HepG2 (cell line): ENCODE results near the gene UNC5CL. TPM values are rescaled to one million over a fixed set of nuclear protein-coding genes. Genes with fewer than 3 reads are reported as not detected.

Experiments
- CREB1 ChIP-seq, 2 experiments: fragments of 450-650 bp in 1 of 2; IDR thresholded peaks; 2 replicates each; pipeline ENCODE4 v1.6.1; 2016 to 2017; ENCODE audit warnings: control low read depth in 1 of 2, mild to moderate bottlenecking in 1 of 2, missing compliant biosample characterization in 1 of 2, missing genetic modification characterization in 1 of 2
- ELF4 ChIP-seq: sonication (generic); formaldehyde crosslinking; IDR thresholded peaks from 2 replicates; pipeline ENCODE4 v1.5.0; 2020; ENCODE audit warnings: missing genetic modification reagents, mild to moderate bottlenecking, moderate library complexity, borderline replicate concordance
- KDM2A ChIP-seq: sonication (generic); formaldehyde crosslinking; IDR thresholded peaks from 2 replicates; pipeline ENCODE4 v1.4.0; 2020; ENCODE audit warnings: low read depth, missing genetic modification reagents, borderline replicate concordance
- NCOA1 ChIP-seq: sonication (generic); formaldehyde crosslinking; IDR thresholded peaks from 2 replicates; pipeline ENCODE4 v1.9.0; 2021; ENCODE audit warnings: missing genetic modification reagents
- PCBP1 ChIP-seq: fragments of 200-400 bp; formaldehyde crosslinking; IDR thresholded peaks from 2 replicates; pipeline ENCODE4 v1.6.1; 2017; ENCODE audit warnings: mild to moderate bottlenecking, low read depth, low read length, borderline replicate concordance
- SOX5 ChIP-seq: IDR thresholded peaks from 2 replicates; pipeline ENCODE4 v1.6.1; 2016; ENCODE audit warnings: borderline replicate concordance
- SRSF1 ChIP-seq: fragments of 200-400 bp; formaldehyde crosslinking; optimal IDR thresholded peaks from 2 replicates; pipeline ENCODE3; 2017; ENCODE audit warnings: mild to moderate bottlenecking, low read depth, low read length, moderate library complexity
- TBX2 ChIP-seq: sonication (generic); formaldehyde crosslinking; IDR thresholded peaks from 2 replicates; pipeline ENCODE4 v1.5.0; 2020; ENCODE audit warnings: missing genetic modification reagents, mild to moderate bottlenecking, borderline replicate concordance
- ZBTB1 ChIP-seq: sonication (generic); formaldehyde crosslinking; IDR thresholded peaks from 2 replicates; pipeline ENCODE4 v1.4.0; 2020; ENCODE audit warnings: missing genetic modification reagents, borderline replicate concordance
- ZNF20 ChIP-seq: sonication (generic); formaldehyde crosslinking; IDR thresholded peaks from 2 replicates; pipeline ENCODE4 v1.4.0; 2020; ENCODE audit warnings: mild to moderate bottlenecking, moderate library complexity, missing genetic modification reagents
- ZNF343 ChIP-seq: sonication (generic); formaldehyde crosslinking; IDR thresholded peaks from 2 replicates; pipeline ENCODE4 v1.4.0; 2020; ENCODE audit warnings: mild to moderate bottlenecking, missing genetic modification reagents
- ZNF713 ChIP-seq: sonication (generic); formaldehyde crosslinking; IDR thresholded peaks from 2 replicates; pipeline ENCODE4 v1.4.0; 2020; ENCODE audit warnings: mild to moderate bottlenecking, missing genetic modification reagents
- ZNF782 ChIP-seq: sonication (generic); formaldehyde crosslinking; IDR thresholded peaks from 2 replicates; pipeline ENCODE4 v1.4.0; 2020; ENCODE audit warnings: missing genetic modification reagents, mild to moderate bottlenecking, borderline replicate concordance
- polyA plus RNA-seq, 8 experiments: library from polyadenylated mRNA; depleted of rRNA in 3 of 8; stranded (reverse) in 7 of 8; unstranded in 1 of 8; fragments of >200 nt; fragmentation: Illumina TruSeq in 4 of 8; extraction: Trizol in 4 of 8; gene quantifications; 2 replicates each; pipeline versions ENCODE4 v1.2.1 to v1.2.3, GENCODE V29; 2011 to 2016; ENCODE audit warnings: low read depth in 4 of 8, missing spikeins in 1 of 8, mixed read lengths in 1 of 8; ENCODE audit not compliant: insufficient read depth in 1 of 8
- total RNA-seq, 5 experiments: library from RNA; depleted of rRNA; stranded (reverse); fragments of >200 nt; fragmentation: Illumina TruSeq; extraction: Trizol; gene quantifications; 2 replicates each; pipeline ENCODE4 v1.2.3, GENCODE V29; 2016; ENCODE audit warnings: low read depth in 1 of 5
- TF ChIP-seq, protein P1 (sequence below): sonication (generic); formaldehyde crosslinking; IDR thresholded peaks from 2 replicates; pipeline ENCODE4 v1.4.0; 2020; ENCODE audit warnings: missing genetic modification reagents
- TF ChIP-seq, protein P2 (sequence below): sonication (generic); formaldehyde crosslinking; IDR thresholded peaks from 2 replicates; pipeline ENCODE4 v1.4.0; 2020; ENCODE audit warnings: missing genetic modification reagents
- TF ChIP-seq, protein P3 (sequence below): sonication (generic); formaldehyde crosslinking; conservative IDR thresholded peaks from 2 replicates; pipeline ENCODE4 v1.4.0; 2020; ENCODE audit warnings: missing genetic modification reagents
- TF ChIP-seq, protein P4 (sequence below): sonication (generic); formaldehyde crosslinking; IDR thresholded peaks from 2 replicates; pipeline ENCODE4 v1.8.0; 2022; ENCODE audit warnings: missing genetic modification reagents, mild to moderate bottlenecking, borderline replicate concordance
- TF ChIP-seq, protein P5 (sequence below): sonication (generic); formaldehyde crosslinking; IDR thresholded peaks from 2 replicates; pipeline ENCODE4 v1.8.1; 2023; ENCODE audit warnings: mild to moderate bottlenecking, inconsistent platforms, moderate library complexity, missing genetic modification reagents, borderline replicate concordance
- TF ChIP-seq, protein P6 (sequence below): sonication (generic); formaldehyde crosslinking; IDR thresholded peaks from 2 replicates; pipeline ENCODE4 v1.4.0; 2020; ENCODE audit warnings: missing genetic modification reagents, low read depth, mild to moderate bottlenecking, borderline replicate concordance

UNC5CL gene
- total and polyA plus RNA-seq, 2 of the 13 experiments (the other 11 are each of a cell fraction or from before 2014, with no cell fraction given), result 2.4 to 2.5 TPM

DNA sequence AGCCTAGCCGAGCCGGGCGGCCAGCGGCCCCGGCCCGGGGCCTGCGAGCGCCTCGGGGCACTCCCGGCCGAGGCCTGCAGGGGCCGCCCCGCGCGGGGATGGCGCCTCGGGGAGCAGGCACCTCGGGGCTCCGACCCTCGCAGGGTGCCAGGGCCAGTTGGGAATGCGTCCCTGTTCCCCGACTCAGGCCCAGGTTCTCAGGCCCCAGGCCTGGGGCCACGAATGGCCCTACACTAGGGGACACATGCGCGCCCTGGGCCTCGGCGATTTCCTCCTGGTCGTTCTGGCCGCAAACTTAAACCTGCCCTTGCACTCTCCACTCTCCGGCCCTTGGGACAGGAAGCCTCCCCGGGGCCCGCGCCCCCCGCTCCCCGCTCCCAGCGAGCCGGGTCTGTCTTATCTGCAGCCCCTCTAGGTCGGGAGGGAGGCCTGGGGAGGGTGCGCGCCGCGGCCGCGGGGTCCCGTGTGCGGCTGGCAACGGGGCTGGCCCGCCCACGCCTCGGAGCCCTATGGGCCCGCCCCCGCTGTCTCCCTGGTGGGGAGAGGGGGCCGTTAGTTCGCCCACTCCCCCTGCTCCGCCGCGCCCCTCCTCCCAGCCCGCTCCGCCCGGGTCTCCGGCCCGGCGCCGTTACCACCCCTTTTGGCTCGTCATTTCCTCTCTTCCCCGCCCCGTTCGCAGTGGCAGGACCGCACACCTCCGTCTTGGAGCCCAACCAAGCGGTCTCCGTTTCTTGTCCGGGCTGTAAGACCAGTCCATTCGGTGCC is 34.4 kb upstream of the UNC5CL start (continued):
- TF ChIP-seq ZNF20 (CRISPR knock-in tag) (no peak), CREB1 (IDR thresholded peaks at IDR 0.05) (peak; percentile 53), CREB1 (CRISPR knock-in tag; IDR thresholded peaks at IDR 0.05) (peak; percentile 87), ZBTB1 (CRISPR knock-in tag) (no peak), SOX5 (peak; percentile 26), ZNF713 (CRISPR knock-in tag) (no peak), ZNF343 (CRISPR knock-in tag) (no peak), ELF4 (CRISPR knock-in tag) (no peak), ZNF782 (peak; percentile 16; the same call in 1 of the 2 replicates), NCOA1 (CRISPR knock-in tag) (peak; percentile 55; the same call in 1 of the 2 replicates), SRSF1 (peak; percentile 85), PCBP1 (no peak), TBX2 (peak; percentile 31; the same call in 1 of the 2 replicates), KDM2A (peak; percentile 60; the same call in 1 of the 2 replicates)
- TF ChIP-seq, protein P1, sequence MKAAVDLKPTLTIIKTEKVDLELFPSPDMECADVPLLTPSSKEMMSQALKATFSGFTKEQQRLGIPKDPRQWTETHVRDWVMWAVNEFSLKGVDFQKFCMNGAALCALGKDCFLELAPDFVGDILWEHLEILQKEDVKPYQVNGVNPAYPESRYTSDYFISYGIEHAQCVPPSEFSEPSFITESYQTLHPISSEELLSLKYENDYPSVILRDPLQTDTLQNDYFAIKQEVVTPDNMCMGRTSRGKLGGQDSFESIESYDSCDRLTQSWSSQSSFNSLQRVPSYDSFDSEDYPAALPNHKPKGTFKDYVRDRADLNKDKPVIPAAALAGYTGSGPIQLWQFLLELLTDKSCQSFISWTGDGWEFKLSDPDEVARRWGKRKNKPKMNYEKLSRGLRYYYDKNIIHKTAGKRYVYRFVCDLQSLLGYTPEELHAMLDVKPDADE (CRISPR knock-in tag), result no peak
- TF ChIP-seq, protein P2, sequence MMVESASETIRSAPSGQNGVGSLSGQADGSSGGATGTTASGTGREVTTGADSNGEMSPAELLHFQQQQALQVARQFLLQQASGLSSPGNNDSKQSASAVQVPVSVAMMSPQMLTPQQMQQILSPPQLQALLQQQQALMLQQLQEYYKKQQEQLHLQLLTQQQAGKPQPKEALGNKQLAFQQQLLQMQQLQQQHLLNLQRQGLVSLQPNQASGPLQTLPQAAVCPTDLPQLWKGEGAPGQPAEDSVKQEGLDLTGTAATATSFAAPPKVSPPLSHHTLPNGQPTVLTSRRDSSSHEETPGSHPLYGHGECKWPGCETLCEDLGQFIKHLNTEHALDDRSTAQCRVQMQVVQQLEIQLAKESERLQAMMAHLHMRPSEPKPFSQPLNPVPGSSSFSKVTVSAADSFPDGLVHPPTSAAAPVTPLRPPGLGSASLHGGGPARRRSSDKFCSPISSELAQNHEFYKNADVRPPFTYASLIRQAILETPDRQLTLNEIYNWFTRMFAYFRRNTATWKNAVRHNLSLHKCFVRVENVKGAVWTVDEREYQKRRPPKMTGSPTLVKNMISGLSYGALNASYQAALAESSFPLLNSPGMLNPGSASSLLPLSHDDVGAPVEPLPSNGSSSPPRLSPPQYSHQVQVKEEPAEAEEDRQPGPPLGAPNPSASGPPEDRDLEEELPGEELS (CRISPR knock-in tag), result no peak
- TF ChIP-seq, protein P3, sequence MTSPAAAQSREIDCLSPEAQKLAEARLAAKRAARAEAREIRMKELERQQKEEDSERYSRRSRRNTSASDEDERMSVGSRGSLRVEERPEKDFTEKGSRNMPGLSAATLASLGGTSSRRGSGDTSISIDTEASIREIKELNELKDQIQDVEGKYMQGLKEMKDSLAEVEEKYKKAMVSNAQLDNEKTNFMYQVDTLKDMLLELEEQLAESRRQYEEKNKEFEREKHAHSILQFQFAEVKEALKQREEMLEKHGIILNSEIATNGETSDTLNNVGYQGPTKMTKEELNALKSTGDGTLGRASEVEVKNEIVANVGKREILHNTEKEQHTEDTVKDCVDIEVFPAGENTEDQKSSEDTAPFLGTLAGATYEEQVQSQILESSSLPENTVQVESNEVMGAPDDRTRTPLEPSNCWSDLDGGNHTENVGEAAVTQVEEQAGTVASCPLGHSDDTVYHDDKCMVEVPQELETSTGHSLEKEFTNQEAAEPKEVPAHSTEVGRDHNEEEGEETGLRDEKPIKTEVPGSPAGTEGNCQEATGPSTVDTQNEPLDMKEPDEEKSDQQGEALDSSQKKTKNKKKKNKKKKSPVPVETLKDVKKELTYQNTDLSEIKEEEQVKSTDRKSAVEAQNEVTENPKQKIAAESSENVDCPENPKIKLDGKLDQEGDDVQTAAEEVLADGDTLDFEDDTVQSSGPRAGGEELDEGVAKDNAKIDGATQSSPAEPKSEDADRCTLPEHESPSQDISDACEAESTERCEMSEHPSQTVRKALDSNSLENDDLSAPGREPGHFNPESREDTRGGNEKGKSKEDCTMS, result no peak; the same call in 1 of the 2 replicates
- TF ChIP-seq, protein P4, sequence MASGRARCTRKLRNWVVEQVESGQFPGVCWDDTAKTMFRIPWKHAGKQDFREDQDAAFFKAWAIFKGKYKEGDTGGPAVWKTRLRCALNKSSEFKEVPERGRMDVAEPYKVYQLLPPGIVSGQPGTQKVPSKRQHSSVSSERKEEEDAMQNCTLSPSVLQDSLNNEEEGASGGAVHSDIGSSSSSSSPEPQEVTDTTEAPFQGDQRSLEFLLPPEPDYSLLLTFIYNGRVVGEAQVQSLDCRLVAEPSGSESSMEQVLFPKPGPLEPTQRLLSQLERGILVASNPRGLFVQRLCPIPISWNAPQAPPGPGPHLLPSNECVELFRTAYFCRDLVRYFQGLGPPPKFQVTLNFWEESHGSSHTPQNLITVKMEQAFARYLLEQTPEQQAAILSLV, result 0 out of 2 replicates have a peak, but pooled peaks have one; percentile 86
- TF ChIP-seq, protein P5, sequence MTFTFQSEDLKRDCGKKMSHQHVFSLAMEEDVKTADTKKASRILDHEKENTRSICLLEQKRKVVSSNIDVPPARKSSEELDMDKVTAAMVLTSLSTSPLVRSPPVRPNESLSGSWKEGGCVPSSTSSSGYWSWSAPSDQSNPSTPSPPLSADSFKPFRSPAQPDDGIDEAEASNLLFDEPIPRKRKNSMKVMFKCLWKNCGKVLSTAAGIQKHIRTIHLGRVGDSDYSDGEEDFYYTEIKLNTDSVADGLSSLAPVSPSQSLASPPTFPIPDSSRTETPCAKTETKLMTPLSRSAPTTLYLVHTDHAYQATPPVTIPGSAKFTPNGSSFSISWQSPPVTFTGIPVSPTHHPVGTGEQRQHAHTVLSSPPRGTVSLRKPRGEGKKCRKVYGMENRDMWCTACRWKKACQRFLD (CRISPR knock-in tag), result no peak
- TF ChIP-seq, protein P6, sequence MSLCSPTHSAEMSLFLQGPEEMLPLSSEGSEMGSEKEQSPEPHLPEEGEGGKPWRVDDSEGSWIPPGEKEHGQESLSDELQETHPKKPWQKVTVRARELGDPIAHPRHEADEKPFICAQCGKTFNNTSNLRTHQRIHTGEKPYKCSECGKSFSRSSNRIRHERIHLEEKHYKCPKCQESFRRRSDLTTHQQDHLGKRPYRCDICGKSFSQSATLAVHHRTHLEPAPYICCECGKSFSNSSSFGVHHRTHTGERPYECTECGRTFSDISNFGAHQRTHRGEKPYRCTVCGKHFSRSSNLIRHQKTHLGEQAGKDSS (CRISPR knock-in tag), result no peak
